WERI-Rb-1 (cell line): ENCODE data around the gene SASS6.

Source experiments
- DNase-seq: peaks from one replicate; pipeline ENCODE4 v3.0.0-alpha.2; 2020
- H3K27ac ChIP-seq: fragments of 250-450 bp; sonication (Bioruptor Pico); 2 replicates; pipeline ENCODE4 v1.5.1; 2020; ENCODE audit warnings: mild to moderate bottlenecking, moderate library complexity
- H3K27me3 ChIP-seq: fragments of 250-450 bp; sonication (Bioruptor Pico); 2 replicates; pipeline ENCODE4 v1.5.1; 2021; ENCODE audit warnings: mild to moderate bottlenecking, low read depth, moderate library complexity; ENCODE audit not compliant: insufficient read depth, severe bottlenecking
- H3K36me3 ChIP-seq: fragments of 250-450 bp; sonication (Bioruptor Pico); 2 replicates; pipeline ENCODE4 v1.5.1; 2020; ENCODE audit warnings: mild to moderate bottlenecking, moderate library complexity
- H3K4me3 ChIP-seq: 2 replicates; pipeline ENCODE4 v1.5.1; 2011; ENCODE audit warnings: low read depth, mild to moderate bottlenecking, control low read depth, low read length
- H3K9me3 ChIP-seq: fragments of 250-450 bp; sonication (Bioruptor Pico); 2 replicates; pipeline ENCODE4 v1.5.1; 2021; ENCODE audit warnings: mild to moderate bottlenecking, moderate library complexity; ENCODE audit not compliant: severe bottlenecking
- TF ChIP-seq, protein P1 (sequence below): IDR thresholded peaks from 2 replicates; pipeline ENCODE4 v1.5.1; 2011; ENCODE audit warnings: low read depth, mild to moderate bottlenecking, control low read depth, inconsistent platforms, low read length

Gene SASS6, protein sequence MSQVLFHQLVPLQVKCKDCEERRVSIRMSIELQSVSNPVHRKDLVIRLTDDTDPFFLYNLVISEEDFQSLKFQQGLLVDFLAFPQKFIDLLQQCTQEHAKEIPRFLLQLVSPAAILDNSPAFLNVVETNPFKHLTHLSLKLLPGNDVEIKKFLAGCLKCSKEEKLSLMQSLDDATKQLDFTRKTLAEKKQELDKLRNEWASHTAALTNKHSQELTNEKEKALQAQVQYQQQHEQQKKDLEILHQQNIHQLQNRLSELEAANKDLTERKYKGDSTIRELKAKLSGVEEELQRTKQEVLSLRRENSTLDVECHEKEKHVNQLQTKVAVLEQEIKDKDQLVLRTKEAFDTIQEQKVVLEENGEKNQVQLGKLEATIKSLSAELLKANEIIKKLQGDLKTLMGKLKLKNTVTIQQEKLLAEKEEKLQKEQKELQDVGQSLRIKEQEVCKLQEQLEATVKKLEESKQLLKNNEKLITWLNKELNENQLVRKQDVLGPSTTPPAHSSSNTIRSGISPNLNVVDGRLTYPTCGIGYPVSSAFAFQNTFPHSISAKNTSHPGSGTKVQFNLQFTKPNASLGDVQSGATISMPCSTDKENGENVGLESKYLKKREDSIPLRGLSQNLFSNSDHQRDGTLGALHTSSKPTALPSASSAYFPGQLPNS

GRCh38 chr1:100132566-100133477, at the start of gene SASS6, which contains the start of gene TRMT13:
Gene SASS6, minus strand, starts transcription at chr1:100132930. Its CDS starts 116 bp downstream, at chr1:100132814.
Gene TRMT13, plus strand, starts transcription at chr1:100133163. Its CDS starts 6 bp downstream, at chr1:100133169.
- DNase-seq = peak; percentile 98
- peak within 1 kb of the TSS; percentile 87 for H3K27ac ChIP-seq
- H3K27me3 ChIP-seq = no peaks in the 10 kb centered on the region
- TF ChIP-seq, protein P1, sequence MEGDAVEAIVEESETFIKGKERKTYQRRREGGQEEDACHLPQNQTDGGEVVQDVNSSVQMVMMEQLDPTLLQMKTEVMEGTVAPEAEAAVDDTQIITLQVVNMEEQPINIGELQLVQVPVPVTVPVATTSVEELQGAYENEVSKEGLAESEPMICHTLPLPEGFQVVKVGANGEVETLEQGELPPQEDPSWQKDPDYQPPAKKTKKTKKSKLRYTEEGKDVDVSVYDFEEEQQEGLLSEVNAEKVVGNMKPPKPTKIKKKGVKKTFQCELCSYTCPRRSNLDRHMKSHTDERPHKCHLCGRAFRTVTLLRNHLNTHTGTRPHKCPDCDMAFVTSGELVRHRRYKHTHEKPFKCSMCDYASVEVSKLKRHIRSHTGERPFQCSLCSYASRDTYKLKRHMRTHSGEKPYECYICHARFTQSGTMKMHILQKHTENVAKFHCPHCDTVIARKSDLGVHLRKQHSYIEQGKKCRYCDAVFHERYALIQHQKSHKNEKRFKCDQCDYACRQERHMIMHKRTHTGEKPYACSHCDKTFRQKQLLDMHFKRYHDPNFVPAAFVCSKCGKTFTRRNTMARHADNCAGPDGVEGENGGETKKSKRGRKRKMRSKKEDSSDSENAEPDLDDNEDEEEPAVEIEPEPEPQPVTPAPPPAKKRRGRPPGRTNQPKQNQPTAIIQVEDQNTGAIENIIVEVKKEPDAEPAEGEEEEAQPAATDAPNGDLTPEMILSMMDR = no peak
- no peaks in the 10 kb centered on the region for H3K9me3 ChIP-seq
- peaks cover 12% of the 10 kb centered on the region for H3K36me3 ChIP-seq
- H3K4me3 ChIP-seq = peak within 1 kb of the TSS; percentile 100

GRCh38 chr1:100178091-100178490, 45.4 kb upstream of the SASS6 start, which contains the start of gene LRRC39:
Gene LRRC39, minus strand, starts transcription at chr1:100178256. Its CDS starts 9,740 bp downstream, at chr1:100168516.
- TF ChIP-seq, protein P1 = no peak
- no peak for DNase-seq

GRCh38 chr1:100177295-100178041, 44.7 kb upstream of the SASS6 start:
- H3K27me3 ChIP-seq = no peaks in the 10 kb centered on the region
- no peak overlapping the region for H3K4me3 ChIP-seq
- no peaks in the 10 kb centered on the region for H3K36me3 ChIP-seq
- no peak for DNase-seq
- no peaks in the 10 kb centered on the region for H3K9me3 ChIP-seq
- TF ChIP-seq, protein P1 = no peak
- no peak overlapping the region for H3K27ac ChIP-seq

More at GRCh38 chr1:100178091-100178490, 45.4 kb upstream of the SASS6 start, which contains the start of gene LRRC39:
- Histone ChIP-seq H3K4me3 (no peak within 1 kb of the TSS), H3K27me3 (no peaks in the 10 kb centered on the region), H3K27ac (no peak within 1 kb of the TSS), H3K9me3 (no peaks in the 10 kb centered on the region), H3K36me3 (no peaks in the 10 kb centered on the region)

DNA sequence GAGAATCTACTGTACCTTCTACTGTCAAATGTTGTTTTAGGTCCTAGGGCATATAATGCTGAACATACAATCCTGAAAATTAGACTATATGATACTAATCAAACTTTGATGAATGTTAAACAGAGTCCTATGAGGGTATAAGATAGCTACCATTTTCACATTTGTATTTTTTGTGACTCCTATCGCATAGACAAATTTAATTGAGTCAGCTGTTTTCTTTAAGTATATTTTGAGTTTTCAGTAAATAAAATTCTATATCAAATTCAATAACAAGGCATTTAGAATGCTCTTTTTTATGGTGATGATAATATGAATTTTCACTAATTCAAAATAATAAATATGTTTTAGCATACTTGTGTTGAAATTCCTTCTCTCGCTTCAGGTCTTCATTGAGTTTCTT, 35.3 kb upstream of the SASS6 start:
- TF ChIP-seq, protein P1 = no peak
- H3K4me3 ChIP-seq = no peak overlapping the region
- H3K27ac ChIP-seq = no peak overlapping the region
- peaks cover 3% of the 10 kb centered on the region for H3K9me3 ChIP-seq
- no peak for DNase-seq
- H3K36me3 ChIP-seq = no peaks in the 10 kb centered on the region
- no peaks in the 10 kb centered on the region for H3K27me3 ChIP-seq

DNA sequence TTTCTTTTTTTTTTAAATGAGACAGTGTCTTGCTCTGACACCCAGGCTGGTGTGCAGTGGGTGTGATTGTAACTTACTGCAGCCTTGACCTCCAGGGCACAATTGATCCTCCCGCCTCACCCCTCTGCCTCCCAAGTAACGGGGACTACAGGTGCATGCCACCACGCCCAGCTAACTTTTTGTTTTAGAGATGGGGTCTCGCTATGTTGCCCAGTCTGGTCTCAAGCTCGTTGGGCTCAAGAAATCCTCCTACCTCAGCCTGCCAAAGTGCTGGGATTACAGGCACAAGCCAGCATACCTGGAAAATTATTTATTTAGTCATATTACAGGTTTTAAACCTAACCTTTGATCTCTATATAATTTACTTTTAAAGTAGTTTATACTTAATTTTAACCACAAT, 32.0 kb upstream of the SASS6 start:
- Histone ChIP-seq H3K36me3 (no peaks in the 10 kb centered on the region), H3K4me3 (no peak overlapping the region), H3K27ac (no peak overlapping the region), H3K27me3 (no peaks in the 10 kb centered on the region), H3K9me3 (no peaks in the 10 kb centered on the region)
- no peak for DNase-seq
- TF ChIP-seq, protein P1 = no peak
